GM12878 (cell line): ENCODE results near the gene MSL1. TPM values are rescaled to one million over a fixed set of nuclear protein-coding genes. Genes with fewer than 3 reads are reported as not detected.
A peak's percentile ranks its signal among the peaks of the same experiment; 100 is the strongest.

Experiments used
- ASH2L ChIP-seq: fragments of 300-600, 200-600 bp; sonication (generic); IDR thresholded peaks from 2 replicates; pipeline ENCODE4 v1.6.1; 2017; ENCODE audit warnings: low read depth, mild to moderate bottlenecking, borderline replicate concordance
- ATF7 ChIP-seq: fragments of 450-650 bp; IDR thresholded peaks from 2 replicates; pipeline ENCODE4 v1.6.1; 2016; ENCODE audit warnings: low read depth, mild to moderate bottlenecking
- CHD2 ChIP-seq: IDR thresholded peaks from 2 replicates; pipeline ENCODE4 v1.6.1; 2011; ENCODE audit warnings: low read depth, low read length, improper control_type of control experiment, borderline replicate concordance
- EGR1 ChIP-seq, 2 experiments: IDR thresholded peaks; 1 replicate in 1 of 2; 2 replicates in 1 of 2; pipeline ENCODE4 v1.6.1; 2011 to 2012; ENCODE audit warnings: low read depth in 2 of 2, low read length in 2 of 2, borderline replicate concordance in 1 of 2, mild to moderate bottlenecking in 1 of 2, moderate library complexity in 1 of 2
- ESRRA ChIP-seq: IDR thresholded peaks from 2 replicates; pipeline ENCODE4 v1.6.1; 2012; ENCODE audit warnings: mild to moderate bottlenecking, low read length, improper control_type of control experiment
- FOXM1 ChIP-seq: IDR thresholded peaks from 2 replicates; pipeline ENCODE4 v1.6.1; 2012; ENCODE audit warnings: low read depth, mild to moderate bottlenecking, inconsistent platforms, low read length, moderate library complexity
- GATAD2B ChIP-seq: fragments of 450-650 bp; conservative IDR thresholded peaks from 2 replicates; pipeline ENCODE4 v1.6.1; 2017; ENCODE audit warnings: low read depth, mild to moderate bottlenecking, moderate library complexity
- IRF3 ChIP-seq: fragments of 450-650 bp; IDR thresholded peaks from 2 replicates; pipeline ENCODE4 v1.6.1; 2014; ENCODE audit warnings: mild to moderate bottlenecking
- MXI1 ChIP-seq: fragments of 150-350 bp; IDR thresholded peaks from 2 replicates; pipeline ENCODE4 v1.6.1; 2011; ENCODE audit warnings: low read depth, mild to moderate bottlenecking, inconsistent platforms, low read length, improper control_type of control experiment
- NKRF ChIP-seq: fragments of 450-650 bp; conservative IDR thresholded peaks from 2 replicates; pipeline ENCODE4 v1.6.1; 2017; ENCODE audit warnings: mild to moderate bottlenecking, moderate library complexity
- NR2C1 ChIP-seq: fragments of 450-650 bp; IDR thresholded peaks from 2 replicates; pipeline ENCODE4 v1.6.1; 2017; ENCODE audit warnings: antibody characterized with exemption, mild to moderate bottlenecking, moderate library complexity
- PAX5 ChIP-seq: IDR thresholded peaks from 2 replicates; pipeline ENCODE4 v1.6.1; 2011; ENCODE audit warnings: low read depth, low read length, borderline replicate concordance
- PML ChIP-seq: IDR thresholded peaks from 2 replicates; pipeline ENCODE4 v1.6.1; 2012; ENCODE audit warnings: low read length, inconsistent platforms
- POLR2A ChIP-seq: IDR thresholded peaks from 2 replicates; pipeline ENCODE4 v1.6.1; 2011; ENCODE audit warnings: low read depth, mild to moderate bottlenecking, low read length
- POLR2AphosphoS5 ChIP-seq: IDR thresholded peaks from 2 replicates; pipeline ENCODE4 v1.6.1; 2011; ENCODE audit warnings: mild to moderate bottlenecking, low read length, inconsistent platforms
- RFX5 ChIP-seq: IDR thresholded peaks from 2 replicates; pipeline ENCODE4 v1.6.1; 2011; ENCODE audit warnings: low read depth, low read length, improper control_type of control experiment
- SMAD1 ChIP-seq: fragments of 450-650 bp; IDR thresholded peaks from 2 replicates; pipeline ENCODE4 v1.6.1; 2018; ENCODE audit warnings: mild to moderate bottlenecking, low read depth; ENCODE audit not compliant: partially characterized antibody
- SMC3 ChIP-seq: IDR thresholded peaks from 2 replicates; pipeline ENCODE4 v1.6.1; 2011; ENCODE audit warnings: low read length, improper control_type of control experiment, borderline replicate concordance
- YBX1 ChIP-seq: fragments of 450-650 bp; IDR thresholded peaks from 2 replicates; pipeline ENCODE4 v1.6.1; 2016; ENCODE audit warnings: antibody characterized with exemption
- ZNF384 ChIP-seq: IDR thresholded peaks from 2 replicates; pipeline ENCODE4 v1.6.1; 2012; ENCODE audit warnings: low read depth, mild to moderate bottlenecking, low read length, improper control_type of control experiment, borderline replicate concordance
- polyA plus RNA-seq, 11 experiments: library from polyadenylated mRNA; depleted of rRNA in 4 of 11; unstranded in 6 of 11; stranded (reverse) in 5 of 11; fragments of >200 nt; fragmentation: Nextera tagmentation in 4 of 11; fragmentation: Illumina TruSeq in 1 of 11; extraction: Ambion mirVana in 4 of 11; extraction: Trizol in 1 of 11; gene quantifications; 1 replicate in 1 of 11; 2 replicates in 10 of 11; pipeline versions ENCODE4 v1.2.1 to v1.2.3, GENCODE V29; 2011 to 2016; ENCODE audit warnings: inconsistent platforms in 2 of 11, missing spikeins in 2 of 11, low read depth in 1 of 11
- total RNA-seq, 4 experiments: library from RNA; depleted of rRNA in 3 of 4; stranded (reverse); fragments of >200 nt in 3 of 4; fragmentation: Illumina TruSeq in 1 of 4; extraction: Trizol in 1 of 4; gene quantifications; 2 replicates each; pipeline versions ENCODE4 v1.2.1 to v1.2.3, GENCODE V29; 2013 to 2021
- TF ChIP-seq, protein P1 (sequence below): IDR thresholded peaks from 2 replicates; pipeline ENCODE4 v1.6.1; 2011; ENCODE audit warnings: low read depth, mild to moderate bottlenecking, low read length, moderate library complexity, borderline replicate concordance; ENCODE audit errors: extremely low read depth
- TF ChIP-seq, protein P2 (sequence below): fragments of 450-650 bp; formaldehyde crosslinking; IDR thresholded peaks from 2 replicates; pipeline ENCODE4 v1.4.0; 2022; ENCODE audit warnings: mild to moderate bottlenecking, moderate library complexity

The MSL1 gene
- total and polyA plus RNA-seq, 10 of the 15 experiments (the other 5 are each of a cell fraction or from before 2014, with no cell fraction given), result 6.1 to 95.2 (median 51.8) TPM

DNA sequence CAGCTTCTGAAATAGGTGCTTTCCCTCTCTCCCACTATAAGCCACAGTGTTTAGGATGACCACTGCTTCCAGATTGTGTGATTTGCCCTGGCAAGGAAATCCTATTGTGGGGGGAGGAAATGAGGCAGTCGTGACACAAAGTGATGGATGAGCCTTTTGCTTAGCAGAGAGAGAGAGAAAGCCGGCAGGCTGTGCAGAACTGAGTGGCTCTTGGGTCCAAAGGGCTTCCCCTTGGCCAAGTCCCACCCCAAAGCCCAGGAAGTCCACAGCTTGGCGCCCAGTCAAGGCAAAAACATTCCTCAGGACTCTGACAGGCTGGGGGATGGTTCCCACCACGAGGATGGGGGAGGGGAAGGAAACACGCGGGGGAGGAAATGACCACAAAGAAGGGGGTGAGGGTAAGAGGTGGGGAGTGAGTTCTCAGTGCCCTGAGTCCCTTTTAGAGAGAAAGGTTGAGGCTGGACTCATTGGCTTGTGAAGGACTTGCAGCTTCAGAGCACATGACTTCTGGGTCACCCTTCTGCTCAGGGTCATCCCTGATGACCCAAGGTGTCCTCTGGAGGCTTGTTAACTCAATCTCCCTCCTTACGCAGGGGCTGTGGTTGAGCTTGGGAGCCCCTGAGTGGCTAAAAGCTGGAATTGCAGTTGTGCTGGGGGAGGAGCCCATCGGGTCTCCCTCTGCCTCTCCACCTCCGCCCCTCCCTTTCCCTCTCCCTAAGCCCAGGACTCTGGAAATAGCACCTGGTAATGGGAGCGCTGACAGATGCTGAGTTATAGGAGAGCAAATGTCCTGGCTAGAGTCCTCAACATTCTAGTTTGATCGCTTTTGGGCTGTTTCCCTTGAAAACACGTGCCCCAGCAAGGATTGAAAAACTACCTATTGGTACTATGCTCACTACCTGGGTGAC is 10.3 kb upstream of the MSL1 start (continued):
- TF ChIP-seq SMAD1 (no peak), MXI1 (peak; percentile 61; the same call in 1 of the 2 replicates), PML (no peak), CHD2 (peak; percentile 83), POLR2AphosphoS5 (no peak), ASH2L (no peak), GATAD2B (peak; percentile 39; the same call in 1 of the 2 replicates), ZNF384 (no peak), EGR1 (IDR thresholded peaks at IDR 0.05; ENCODE audit: borderline replicate concordance in 1 of 2, low read depth in 2 of 2, low read length in 2 of 2) (peak in 1 of 2 experiments; percentile 75; a peak in 1 of 3 replicates), RFX5 (no peak), PAX5 (no peak), ESRRA (no peak), IRF3 (no peak), FOXM1 (no peak), NR2C1 (peak; percentile 53), SMC3 (peak; percentile 77), POLR2A (no peak), NKRF (no peak), YBX1 (no peak), ATF7 (peak; percentile 61)
- TF ChIP-seq, protein P1, sequence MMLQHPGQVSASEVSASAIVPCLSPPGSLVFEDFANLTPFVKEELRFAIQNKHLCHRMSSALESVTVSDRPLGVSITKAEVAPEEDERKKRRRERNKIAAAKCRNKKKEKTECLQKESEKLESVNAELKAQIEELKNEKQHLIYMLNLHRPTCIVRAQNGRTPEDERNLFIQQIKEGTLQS, result no peak
- TF ChIP-seq, protein P2, sequence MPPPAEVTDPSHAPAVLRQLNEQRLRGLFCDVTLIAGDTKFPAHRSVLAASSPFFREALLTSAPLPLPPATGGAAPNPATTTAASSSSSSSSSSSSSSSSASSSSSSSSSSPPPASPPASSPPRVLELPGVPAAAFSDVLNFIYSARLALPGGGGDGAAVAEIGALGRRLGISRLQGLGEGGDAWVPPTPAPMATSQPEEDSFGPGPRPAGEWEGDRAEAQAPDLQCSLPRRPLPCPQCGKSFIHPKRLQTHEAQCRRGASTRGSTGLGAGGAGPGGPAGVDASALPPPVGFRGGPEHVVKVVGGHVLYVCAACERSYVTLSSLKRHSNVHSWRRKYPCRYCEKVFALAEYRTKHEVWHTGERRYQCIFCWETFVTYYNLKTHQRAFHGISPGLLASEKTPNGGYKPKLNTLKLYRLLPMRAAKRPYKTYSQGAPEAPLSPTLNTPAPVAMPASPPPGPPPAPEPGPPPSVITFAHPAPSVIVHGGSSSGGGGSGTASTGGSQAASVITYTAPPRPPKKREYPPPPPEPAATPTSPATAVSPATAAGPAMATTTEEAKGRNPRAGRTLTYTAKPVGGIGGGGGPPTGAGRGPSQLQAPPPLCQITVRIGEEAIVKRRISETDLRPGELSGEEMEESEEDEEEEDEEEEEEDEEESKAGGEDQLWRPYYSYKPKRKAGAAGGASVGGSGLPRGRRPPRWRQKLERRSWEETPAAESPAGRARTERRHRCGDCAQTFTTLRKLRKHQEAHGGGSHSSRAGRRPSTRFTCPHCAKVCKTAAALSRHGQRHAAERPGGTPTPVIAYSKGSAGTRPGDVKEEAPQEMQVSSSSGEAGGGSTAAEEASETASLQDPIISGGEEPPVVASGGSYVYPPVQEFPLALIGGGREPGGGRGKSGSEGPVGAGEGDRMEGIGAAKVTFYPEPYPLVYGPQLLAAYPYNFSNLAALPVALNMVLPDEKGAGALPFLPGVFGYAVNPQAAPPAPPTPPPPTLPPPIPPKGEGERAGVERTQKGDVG (CRISPR knock-in tag), result no peak
